Heart left ventricle (tissue), 13 donors: ENCODE data around the gene DNM2.

ENCODE experiments used
- POLR2A ChIP-seq, 2 donors: fragments of 450-650 bp; IDR thresholded peaks; one replicate each; pipeline ENCODE4 v1.6.1; 2017; ENCODE audit warnings: antibody characterized with exemption in 2 of 2, mild to moderate bottlenecking in 2 of 2, moderate library complexity in 2 of 2
- TF ChIP-seq, protein P1 (sequence below), 12 donors: fragments of 200-600 bp; sonication (generic) in 4 of 12; IDR thresholded peaks; one replicate each; pipeline versions ENCODE4 v1.5.0 to v1.8.0; 2018 to 2022; ENCODE audit warnings: antibody characterized with exemption in 12 of 12, mild to moderate bottlenecking in 5 of 12
- donor health status: ischemic (EF 13 %, LVEDD 7.1; RV severe dilation, severe dysfunction).
- donor health status: DM: no; HTN: yes; CAD: no.
- donor health status: DM: no; HTN: no; CAD: no.
- donor health status: ischemic (EF 25% LVEDD 6.9; RV normal size, moderate dysfunction).
- donor health status: ischemic (EF 25% LVEDD 5.7; RV mildly dilated, moderate dysfunction).
- donor health status: ischemic (EF 35%, LVEDD 5.7; RV mildly dilated, moderate dysfunction).
- donor health status: nonischemic (EF 11% LVEDD 7.7; RV severe dilation, severe dysfunction).
- donor health status: DM: yes; HTN: yes; CAD: no.
- donor health status: PGD.
- donor health status: ischemic (EF 29% LVEDD 5.4; RV normal size, mild dysfunction).
- donor health status: nonischemic (EF 23%, LVEDD 6.1; RV moderate dilation, normal function).

DNA sequence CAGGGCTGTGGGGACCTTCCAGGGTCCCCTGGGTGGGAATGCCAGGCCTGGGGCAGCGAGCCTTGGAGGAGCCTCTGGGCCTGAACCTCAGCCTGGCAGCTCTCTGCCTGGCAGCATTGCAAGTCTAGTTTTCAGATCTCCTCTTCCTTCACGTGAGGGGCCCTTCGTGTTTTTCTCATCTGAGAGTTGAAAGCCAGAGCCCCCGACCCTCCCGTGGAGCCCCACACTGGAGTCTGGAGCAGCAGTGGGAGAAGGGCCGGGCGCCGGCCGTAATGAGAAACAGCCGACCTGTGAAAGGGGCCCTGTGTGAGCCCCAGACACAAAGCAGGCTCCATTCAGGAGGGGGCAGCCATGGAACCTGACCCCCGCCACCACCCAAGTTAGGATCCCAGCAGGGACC is 98.8 kb downstream of the DNM2 start:
- TF ChIP-seq, protein P1, sequence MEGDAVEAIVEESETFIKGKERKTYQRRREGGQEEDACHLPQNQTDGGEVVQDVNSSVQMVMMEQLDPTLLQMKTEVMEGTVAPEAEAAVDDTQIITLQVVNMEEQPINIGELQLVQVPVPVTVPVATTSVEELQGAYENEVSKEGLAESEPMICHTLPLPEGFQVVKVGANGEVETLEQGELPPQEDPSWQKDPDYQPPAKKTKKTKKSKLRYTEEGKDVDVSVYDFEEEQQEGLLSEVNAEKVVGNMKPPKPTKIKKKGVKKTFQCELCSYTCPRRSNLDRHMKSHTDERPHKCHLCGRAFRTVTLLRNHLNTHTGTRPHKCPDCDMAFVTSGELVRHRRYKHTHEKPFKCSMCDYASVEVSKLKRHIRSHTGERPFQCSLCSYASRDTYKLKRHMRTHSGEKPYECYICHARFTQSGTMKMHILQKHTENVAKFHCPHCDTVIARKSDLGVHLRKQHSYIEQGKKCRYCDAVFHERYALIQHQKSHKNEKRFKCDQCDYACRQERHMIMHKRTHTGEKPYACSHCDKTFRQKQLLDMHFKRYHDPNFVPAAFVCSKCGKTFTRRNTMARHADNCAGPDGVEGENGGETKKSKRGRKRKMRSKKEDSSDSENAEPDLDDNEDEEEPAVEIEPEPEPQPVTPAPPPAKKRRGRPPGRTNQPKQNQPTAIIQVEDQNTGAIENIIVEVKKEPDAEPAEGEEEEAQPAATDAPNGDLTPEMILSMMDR (IDR thresholded peaks at IDR 0.05), result no peak
- TF ChIP-seq POLR2A (IDR thresholded peaks at IDR 0.05), result no peak
